ENCODE measurements around the gene C7. TPM values are rescaled to one million over a fixed set of nuclear protein-coding genes. Genes with fewer than 3 reads are reported as not detected.

The C7 gene
- total RNA-seq, 1 experiment from 2014 or later = not detected

DNA sequence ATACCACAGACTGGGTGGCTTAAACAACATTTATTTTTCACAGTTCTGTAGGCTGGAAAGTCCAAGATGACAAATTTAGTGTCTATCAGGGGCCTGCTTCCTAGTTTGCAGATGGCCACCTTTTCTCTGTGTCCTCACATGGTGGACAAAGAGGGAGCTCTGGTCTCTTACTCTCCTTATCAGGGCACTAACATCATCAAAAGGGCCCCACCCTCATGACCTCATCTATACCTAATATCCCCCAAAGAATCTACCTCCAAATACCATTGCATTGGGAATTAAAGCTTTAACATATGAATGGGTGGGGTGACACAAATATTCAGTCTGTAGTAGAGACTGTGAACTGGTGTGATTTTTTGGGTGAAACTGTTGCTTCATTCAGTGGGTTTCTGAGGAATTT is 78.1 kb downstream of the C7 start:
- Mint-ChIP-seq H3K27me3 (ENCODE audit: insufficient read depth, unreplicated experiment) (no peaks in the 10 kb centered on the region), H3K36me3 (ENCODE audit: insufficient read depth, unreplicated experiment) (no peaks in the 10 kb centered on the region), H3K4me1 (ENCODE audit: insufficient read depth, unreplicated experiment) (peaks cover 14% of the 10 kb centered on the region), H3K27ac (ENCODE audit: low read depth, unreplicated experiment) (no peak overlapping the region), H3K4me3 (ENCODE audit: unreplicated experiment) (no peak overlapping the region), H3K9me3 (ENCODE audit: unreplicated experiment) (no peaks in the 10 kb centered on the region)
- TF ChIP-seq, protein P1, sequence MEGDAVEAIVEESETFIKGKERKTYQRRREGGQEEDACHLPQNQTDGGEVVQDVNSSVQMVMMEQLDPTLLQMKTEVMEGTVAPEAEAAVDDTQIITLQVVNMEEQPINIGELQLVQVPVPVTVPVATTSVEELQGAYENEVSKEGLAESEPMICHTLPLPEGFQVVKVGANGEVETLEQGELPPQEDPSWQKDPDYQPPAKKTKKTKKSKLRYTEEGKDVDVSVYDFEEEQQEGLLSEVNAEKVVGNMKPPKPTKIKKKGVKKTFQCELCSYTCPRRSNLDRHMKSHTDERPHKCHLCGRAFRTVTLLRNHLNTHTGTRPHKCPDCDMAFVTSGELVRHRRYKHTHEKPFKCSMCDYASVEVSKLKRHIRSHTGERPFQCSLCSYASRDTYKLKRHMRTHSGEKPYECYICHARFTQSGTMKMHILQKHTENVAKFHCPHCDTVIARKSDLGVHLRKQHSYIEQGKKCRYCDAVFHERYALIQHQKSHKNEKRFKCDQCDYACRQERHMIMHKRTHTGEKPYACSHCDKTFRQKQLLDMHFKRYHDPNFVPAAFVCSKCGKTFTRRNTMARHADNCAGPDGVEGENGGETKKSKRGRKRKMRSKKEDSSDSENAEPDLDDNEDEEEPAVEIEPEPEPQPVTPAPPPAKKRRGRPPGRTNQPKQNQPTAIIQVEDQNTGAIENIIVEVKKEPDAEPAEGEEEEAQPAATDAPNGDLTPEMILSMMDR (IDR thresholded peaks at IDR 0.05; ENCODE audit: unreplicated experiment) = no peak
- intact Hi-C loops (cut with micrococcal nuclease) = no loop called here
- no TSS peak for BruUV-seq (replicated peaks)
- POLR2A ChIA-PET = no interaction called here
- no peak for DNase-seq (ENCODE audit: unreplicated experiment)
- CTCF ChIA-PET = interaction anchor here (0.6 to 1.0 kb wide), 2 partner anchors 82 to 269 kb away, joined by 3 read pairs; no protein-coding TSS in a partner anchor

DNA sequence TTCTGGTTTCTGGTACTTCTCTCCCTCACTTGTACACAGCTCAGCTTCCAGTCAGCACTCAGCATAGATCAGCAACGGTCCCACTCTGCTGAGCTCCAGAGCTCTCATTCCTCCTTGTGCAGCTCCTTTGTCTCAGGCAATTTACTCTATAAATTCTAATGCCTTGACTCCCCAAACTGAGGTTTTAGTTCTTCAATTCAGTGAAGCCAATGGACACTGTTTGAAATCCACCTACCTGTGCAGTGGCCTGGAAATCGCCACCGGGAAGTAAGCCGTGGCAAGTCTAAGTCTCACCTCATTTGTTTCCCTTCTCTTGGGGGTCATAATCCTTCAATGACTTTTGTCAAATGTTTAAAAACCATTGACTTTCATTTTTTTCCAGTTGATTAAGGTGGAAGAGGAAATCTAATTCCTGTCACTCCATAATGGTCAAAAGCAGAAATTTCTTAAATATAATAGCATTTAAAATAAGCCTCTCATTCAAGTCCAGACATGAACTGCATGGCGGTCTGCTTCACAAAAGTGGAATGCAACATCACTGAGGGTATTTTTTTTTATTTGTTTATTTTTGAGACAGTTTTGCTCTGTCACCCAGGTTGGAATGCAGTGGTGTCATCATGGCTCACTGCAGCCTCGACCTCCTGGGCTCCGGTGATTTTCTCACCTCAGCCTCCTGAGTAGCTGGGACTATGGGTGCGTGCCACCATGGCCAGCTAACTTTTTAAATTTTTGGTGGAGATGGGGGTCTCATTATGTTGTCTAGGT is 79.6 kb downstream of the C7 start:
- CTCF ChIA-PET = no interaction called here
- Mint-ChIP-seq H3K4me1 (ENCODE audit: insufficient read depth, unreplicated experiment) (peaks cover 14% of the 10 kb centered on the region), H3K27me3 (ENCODE audit: insufficient read depth, unreplicated experiment) (no peaks in the 10 kb centered on the region), H3K36me3 (ENCODE audit: insufficient read depth, unreplicated experiment) (no peaks in the 10 kb centered on the region), H3K4me3 (ENCODE audit: unreplicated experiment) (no peak overlapping the region), H3K27ac (ENCODE audit: low read depth, unreplicated experiment) (peak overlapping the region; percentile 16), H3K9me3 (ENCODE audit: unreplicated experiment) (no peaks in the 10 kb centered on the region)
- DNase-seq (ENCODE audit: unreplicated experiment) = no peak
- no TSS peak for BruUV-seq (replicated peaks)
- intact Hi-C loops (cut with micrococcal nuclease) = no loop called here
- POLR2A ChIA-PET = no interaction called here
- TF ChIP-seq, protein P1 (IDR thresholded peaks at IDR 0.05; ENCODE audit: unreplicated experiment) = no peak

DNA sequence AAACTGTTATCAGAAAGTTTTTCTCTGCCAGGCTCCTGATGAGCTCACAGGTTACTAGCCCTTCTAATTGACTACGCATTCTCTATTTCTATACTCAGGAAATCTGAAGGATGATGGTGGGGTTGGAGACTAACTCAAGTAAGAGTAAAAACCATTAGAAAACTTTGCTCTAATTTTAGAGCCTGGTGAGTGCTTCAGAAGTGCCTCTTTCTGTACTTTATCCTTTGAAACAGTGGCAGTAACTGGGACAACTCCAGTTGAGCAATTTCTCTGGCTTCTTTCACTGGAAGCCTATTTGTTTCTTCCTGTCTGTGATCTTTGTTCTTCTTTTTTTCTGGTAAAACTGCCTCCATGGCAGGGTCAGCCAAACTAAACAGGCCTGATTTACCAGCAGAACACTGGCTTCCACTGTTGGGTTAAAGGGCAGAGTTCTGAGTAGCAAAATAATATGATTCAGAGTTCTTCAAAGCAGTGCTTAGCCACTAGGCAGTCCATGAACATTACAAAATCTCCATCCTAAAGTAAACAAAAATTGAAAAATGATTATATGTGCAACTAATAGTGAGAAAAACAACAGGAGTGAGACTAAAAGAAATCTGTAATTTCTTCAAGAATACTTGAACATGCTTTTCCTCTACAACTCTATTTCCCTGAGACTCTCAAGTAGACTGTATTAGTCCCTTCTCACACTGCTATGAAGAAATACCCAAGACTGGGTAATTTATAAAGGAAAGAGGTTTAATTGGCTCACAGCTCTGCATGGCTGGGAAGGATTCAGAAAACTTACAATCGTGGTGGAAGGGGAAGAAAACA is 82.1 kb downstream of the C7 start:
- Mint-ChIP-seq H3K27ac (ENCODE audit: low read depth, unreplicated experiment) (peak overlapping the region; percentile 16), H3K27me3 (ENCODE audit: insufficient read depth, unreplicated experiment) (no peaks in the 10 kb centered on the region), H3K36me3 (ENCODE audit: insufficient read depth, unreplicated experiment) (no peaks in the 10 kb centered on the region), H3K9me3 (ENCODE audit: unreplicated experiment) (no peaks in the 10 kb centered on the region), H3K4me3 (ENCODE audit: unreplicated experiment) (no peak overlapping the region), H3K4me1 (ENCODE audit: insufficient read depth, unreplicated experiment) (peaks cover 14% of the 10 kb centered on the region)
- no TSS peak for BruUV-seq (replicated peaks)
- ChIA-PET CTCF (interaction anchor here (1.0 kb wide), 1 partner anchor 10 kb away, joined by 3 read pairs; no protein-coding TSS in a partner anchor), POLR2A (interaction anchor here (1.1 kb wide), 1 partner anchor 11 kb away, joined by 5 read pairs; no protein-coding TSS in a partner anchor)
- TF ChIP-seq, protein P1 (IDR thresholded peaks at IDR 0.05; ENCODE audit: unreplicated experiment) = no peak
- peak; percentile 83 for DNase-seq (ENCODE audit: unreplicated experiment)
- intact Hi-C loops (cut with micrococcal nuclease) = no loop called here

DNA sequence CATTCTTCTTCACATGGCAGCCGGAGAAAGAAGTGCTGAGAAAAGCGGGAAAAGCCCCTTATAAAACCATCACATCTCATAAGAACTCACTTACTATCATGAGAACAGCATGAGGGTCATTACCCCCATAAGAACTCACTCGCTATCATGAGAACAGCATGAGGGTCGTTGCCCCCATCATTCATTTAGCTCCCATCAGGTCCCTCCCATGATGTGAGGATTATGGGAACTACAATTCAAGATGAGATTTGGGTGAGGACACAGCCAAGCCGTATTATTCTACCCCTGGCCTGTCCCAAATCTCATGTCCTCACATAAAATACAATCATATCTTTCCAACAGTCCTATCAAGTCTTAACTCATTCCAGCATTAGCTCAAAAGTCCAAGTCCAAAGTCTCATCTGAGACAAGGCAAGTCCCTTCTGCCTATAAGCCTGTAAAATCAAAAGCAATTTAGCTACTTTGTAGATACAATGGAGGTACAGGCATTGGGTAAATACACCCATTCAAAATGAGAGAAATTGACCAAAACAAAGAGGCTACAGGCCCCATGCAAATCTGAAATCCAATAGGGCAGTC is 82.8 kb downstream of the C7 start:
- intact Hi-C loops (cut with micrococcal nuclease) = no loop called here

More for the DNA sequence above, 82.8 kb downstream of the C7 start:
- POLR2A ChIA-PET = interaction anchor here (0.6 to 1.1 kb wide), 2 partner anchors 10 to 1376 kb away, joined by 3 to 5 read pairs; no protein-coding TSS in a partner anchor
- no TSS peak for BruUV-seq (replicated peaks)
- Mint-ChIP-seq H3K9me3 (ENCODE audit: unreplicated experiment) (no peaks in the 10 kb centered on the region), H3K27ac (ENCODE audit: low read depth, unreplicated experiment) (peak overlapping the region; percentile 16), H3K4me1 (ENCODE audit: insufficient read depth, unreplicated experiment) (peaks cover 14% of the 10 kb centered on the region), H3K27me3 (ENCODE audit: insufficient read depth, unreplicated experiment) (no peaks in the 10 kb centered on the region), H3K4me3 (ENCODE audit: unreplicated experiment) (no peak overlapping the region), H3K36me3 (ENCODE audit: insufficient read depth, unreplicated experiment) (no peaks in the 10 kb centered on the region)
- no peak for DNase-seq (ENCODE audit: unreplicated experiment)
- CTCF ChIA-PET = interaction anchor here (1.0 kb wide), 1 partner anchor 9 kb away, joined by 3 read pairs; no protein-coding TSS in a partner anchor
- TF ChIP-seq, protein P1 (IDR thresholded peaks at IDR 0.05; ENCODE audit: unreplicated experiment) = no peak

Data from MCF 10A (cell line).